HS-27A (cell line): Measurements from ENCODE around the gene TRIM26.
A peak's percentile ranks its signal among the peaks of the same experiment; 100 is the strongest.
"Not testable (repeated sequence)": the region's sequence is repeated elsewhere in the genome, so short reads cannot be mapped to it uniquely, and the experiment has no call there.

Experiments used
- DNase-seq: peaks from one replicate; pipeline ENCODE4 v3.0.0-alpha.2; 2012; ENCODE audit warnings: low read depth, missing footprints

Gene TRIM26

GRCh38 chr6:30171677-30172471 lies 41.3 kb downstream of the TRIM26 start:
- no peak for DNase-seq

GRCh38 chr6:30169658-30170614 lies 43.3 kb downstream of the TRIM26 start:
- no peak for DNase-seq

- DNase-seq: no peak
These were observed 44.5 kb downstream of the TRIM26 start for GRCh38 chr6:30168741-30169140.

GRCh38 chr6:30167101-30167500 lies 46.1 kb downstream of the TRIM26 start:
- no peak for DNase-seq

- DNase-seq: not testable (repeated sequence)
These were observed 48.0 kb downstream of the TRIM26 start for GRCh38 chr6:30165238-30165637.

- DNase-seq: no peak
These were observed 48.5 kb downstream of the TRIM26 start for GRCh38 chr6:30164714-30165113.

- no peak for DNase-seq
These were observed 49.1 kb downstream of the TRIM26 start for GRCh38 chr6:30163918-30164654.

- no peak for DNase-seq
These were observed 49.9 kb downstream of the TRIM26 start, which contains the start of gene TRIM15 for GRCh38 chr6:30163090-30163917. TSS of gene TRIM15 (plus strand) at chr6:30163546. CDS start at chr6:30163685, 139 bp downstream.

GRCh38 chr6:30162265-30163089 lies 50.7 kb downstream of the TRIM26 start:
- DNase-seq: no peak

GRCh38 chr6:30160785-30161531 lies 52.2 kb downstream of the TRIM26 start, which contains the start of gene TRIM10:
TSS of gene TRIM10 (minus strand) at chr6:30161211. CDS start at chr6:30160858, 353 bp downstream.
- DNase-seq: no peak

GRCh38 chr6:30160008-30160784 lies 53.0 kb downstream of the TRIM26 start:
- no peak for DNase-seq

GRCh38 chr6:30158475-30159040 lies 54.6 kb downstream of the TRIM26 start:
- no peak for DNase-seq

- no peak for DNase-seq
These were observed 55.2 kb downstream of the TRIM26 start for GRCh38 chr6:30157999-30158398.

GRCh38 chr6:30157581-30157980 lies 55.6 kb downstream of the TRIM26 start:
- no peak for DNase-seq

GRCh38 chr6:30156774-30157173 lies 56.4 kb downstream of the TRIM26 start:
- DNase-seq: no peak

GRCh38 chr6:30156262-30156599 lies 57.0 kb downstream of the TRIM26 start:
- DNase-seq: peak; percentile 69

- no peak for DNase-seq
These were observed 57.5 kb downstream of the TRIM26 start for GRCh38 chr6:30155520-30156261.
